ENCODE measurements around the gene DOK7. TPM values are rescaled to one million over a fixed set of nuclear protein-coding genes. Genes with fewer than 3 reads are reported as not detected.

Gene DOK7
- total and polyA plus RNA-seq, 8 donors, result 0.37 to 8.1 (median 4.3) TPM; not detected in 1

- peaks cover 30 to 71% (median 62%) of the 10 kb centered on the region in 4 donors for H3K36me3 ChIP-seq
- peak in 1 of 2 donors; percentile 3 for DNase-seq
- 91 to 93% (median 92%) methylated on average over 18 to 27 of the region's 27 CpGs for WGBS, 5 donors
These were observed 65.1 kb downstream of the DOK7 start for GRCh38 chr4:3527914-3528876.

GRCh38 chr4:3529363-3529762 is 66.3 kb downstream of the DOK7 start:
- intact Hi-C loops (cut with DNase I; ENCODE audit: low total_unique reads), result no loop called here
- Histone ChIP-seq H3K4me3 (no peak overlapping the region), H3K27me3 (no peaks in the 10 kb centered on the region), H3K27ac (no peak overlapping the region), H3K36me3 (peaks cover 18 to 59% (median 51%) of the 10 kb centered on the region in 4 donors), H3K9me3 (no peaks in the 10 kb centered on the region), H3K4me1 (peaks cover 25 to 63% (median 50%) of the 10 kb centered on the region in 4 donors)
- 82 to 89% (median 88%) methylated on average over 12 of the region's 12 CpGs for WGBS, 5 donors
- TF ChIP-seq POLR2AphosphoS5 (IDR thresholded peaks at IDR 0.05) (no peak), EP300 (IDR thresholded peaks at IDR 0.05) (no peak), POLR2A (IDR thresholded peaks at IDR 0.05) (no peak), CTCF (IDR thresholded peaks at IDR 0.05) (no peak)
- peak in 1 of 2 donors; percentile 34 for DNase-seq

More at GRCh38 chr4:3527914-3528876, 65.1 kb downstream of the DOK7 start:
- Histone ChIP-seq H3K27ac (no peak overlapping the region), H3K4me3 (no peak overlapping the region), H3K4me1 (peaks cover 25 to 62% (median 49%) of the 10 kb centered on the region in 4 donors), H3K27me3 (no peaks in the 10 kb centered on the region), H3K9me3 (no peaks in the 10 kb centered on the region)
- TF ChIP-seq POLR2AphosphoS5 (IDR thresholded peaks at IDR 0.05) (no peak), POLR2A (IDR thresholded peaks at IDR 0.05) (no peak), EP300 (IDR thresholded peaks at IDR 0.05) (no peak), CTCF (IDR thresholded peaks at IDR 0.05) (no peak)
- intact Hi-C loops (cut with DNase I; ENCODE audit: low total_unique reads), result no loop called here

GRCh38 chr4:3530051-3530450 is 66.9 kb downstream of the DOK7 start:
- TF ChIP-seq POLR2A (IDR thresholded peaks at IDR 0.05) (no peak), CTCF (IDR thresholded peaks at IDR 0.05) (no peak), EP300 (IDR thresholded peaks at IDR 0.05) (no peak), POLR2AphosphoS5 (IDR thresholded peaks at IDR 0.05) (no peak)
- Histone ChIP-seq H3K9me3 (no peaks in the 10 kb centered on the region), H3K4me3 (peak overlapping the region in 3 of 4 donors; percentile 76 to 99 (median 96)), H3K27ac (no peak overlapping the region), H3K36me3 (peaks cover 11 to 52% (median 44%) of the 10 kb centered on the region in 4 donors), H3K4me1 (peaks cover 25 to 63% (median 50%) of the 10 kb centered on the region in 4 donors), H3K27me3 (no peaks in the 10 kb centered on the region)
- WGBS, 5 donors, result 83 to 94% (median 88%) methylated on average over 16 of the region's 16 CpGs
- peak in 1 of 2 donors; percentile 2 for DNase-seq
- intact Hi-C loops (cut with DNase I; ENCODE audit: low total_unique reads), result no loop called here

- DNase-seq, result peak in 1 of 2 donors; percentile 17
- Histone ChIP-seq H3K9me3 (no peaks in the 10 kb centered on the region), H3K36me3 (peaks cover 9 to 45% (median 37%) of the 10 kb centered on the region in 4 donors), H3K27ac (no peak overlapping the region), H3K4me3 (peak overlapping the region; percentile 74 to 99 (median 86)), H3K4me1 (peaks cover 25 to 62% (median 50%) of the 10 kb centered on the region in 4 donors), H3K27me3 (no peaks in the 10 kb centered on the region)
- TF ChIP-seq POLR2A (IDR thresholded peaks at IDR 0.05), result no peak
- no peak for TF ChIP-seq EP300 (IDR thresholded peaks at IDR 0.05)
- TF ChIP-seq CTCF (IDR thresholded peaks at IDR 0.05), result no peak
- TF ChIP-seq POLR2AphosphoS5 (IDR thresholded peaks at IDR 0.05), result no peak
- intact Hi-C loops (cut with DNase I; ENCODE audit: low total_unique reads), result no loop called here
- WGBS, 5 donors, result 64 to 81% (median 74%) methylated on average over 10 to 18 of the region's 18 CpGs
These were observed 67.7 kb downstream of the DOK7 start for GRCh38 chr4:3530663-3531254.
